ENCODE data around the gene ZNRF3.

ZNRF3 gene

GRCh38 chr22:28882878-28883656 is at the start of gene ZNRF3:
TSS of gene ZNRF3 (plus strand) at chr22:28883572. CDS start at chr22:28883767, 195 bp downstream.
- ChIA-PET CTCF (interaction anchor here (0.7 to 1.7 kb wide), 4 partner anchors 9 to 362 kb away, joined by 3 to 8 read pairs (median 3); no protein-coding TSS in a partner anchor), POLR2A (interaction anchor here (0.5 to 2.9 kb wide), 30 partner anchors 9 to 1775 kb away, joined by 3 to 22 read pairs (median 4); partner anchors contain the start of gene KREMEN1)
- no peaks in the 10 kb centered on the region for H3K36me3 ChIP-seq (ENCODE audit: control insufficient read depth in 2 of 2, insufficient read depth in 1 of 2, low read length in 2 of 2)
- peak within 1 kb of the TSS; percentile 77 for H3K4me3 ChIP-seq (ENCODE audit: low read depth, low read length)
- peaks cover 22% of the 10 kb centered on the region for H3K4me1 ChIP-seq (ENCODE audit: control insufficient read depth, insufficient read depth, low read length)
- no peaks in the 10 kb centered on the region for H3K9me3 ChIP-seq (ENCODE audit: control insufficient read depth, insufficient read depth, low read depth, low read length)
- H3K27ac ChIP-seq (ENCODE audit: extremely low read depth, low read depth, low read length) = peak within 1 kb of the TSS; percentile 63; the same call in 1 of the 2 replicates
- TF ChIP-seq ZNF404 (tag by site-specific recombination; IDR thresholded peaks at IDR 0.05) (no peak), INSM2 (tag by site-specific recombination; IDR thresholded peaks at IDR 0.05) (0 out of 2 replicates have a peak, but pooled peaks have one; percentile 41), IKZF3 (tag by site-specific recombination; IDR thresholded peaks at IDR 0.05) (peak; percentile 70), ZNF629 (tag by site-specific recombination; IDR thresholded peaks at IDR 0.05) (no peak), ZNF785 (tag by site-specific recombination; IDR thresholded peaks at IDR 0.05) (no peak), ZSCAN4 (tag by site-specific recombination; IDR thresholded peaks at IDR 0.05) (no peak), ZNF707 (tag by site-specific recombination; IDR thresholded peaks at IDR 0.05) (no peak), ZNF513 (tag by site-specific recombination; IDR thresholded peaks at IDR 0.05) (no peak), ZNF175 (tag by site-specific recombination; IDR thresholded peaks at IDR 0.05) (no peak), ZSCAN5A (tag by site-specific recombination; IDR thresholded peaks at IDR 0.05) (no peak), BCL11A (tag by site-specific recombination; IDR thresholded peaks at IDR 0.05; ENCODE audit: low read depth) (no peak), AEBP2 (tag by site-specific recombination; IDR thresholded peaks at IDR 0.05; ENCODE audit: borderline replicate concordance) (no peak), YY2 (tag by site-specific recombination; IDR thresholded peaks at IDR 0.05) (0 out of 2 replicates have a peak, but pooled peaks have one; percentile 44), ZNF292 (tag by site-specific recombination; IDR thresholded peaks at IDR 0.05; ENCODE audit: borderline replicate concordance, low read depth) (no peak), ZNF221 (tag by site-specific recombination; IDR thresholded peaks at IDR 0.05; ENCODE audit: borderline replicate concordance) (no peak), KLF9 (tag by site-specific recombination; IDR thresholded peaks at IDR 0.05; ENCODE audit: low read depth) (peak; percentile 75), KLF16 (tag by site-specific recombination; IDR thresholded peaks at IDR 0.05) (peak; percentile 85), ZNF155 (tag by site-specific recombination; IDR thresholded peaks at IDR 0.05) (no peak), ZNF501 (tag by site-specific recombination; IDR thresholded peaks at IDR 0.05) (0 out of 2 replicates have a peak, but pooled peaks have one; percentile 28), ZNF843 (tag by site-specific recombination; IDR thresholded peaks at IDR 0.05) (no peak), OSR2 (tag by site-specific recombination; IDR thresholded peaks at IDR 0.05) (no peak), ZNF132 (tag by site-specific recombination; IDR thresholded peaks at IDR 0.05; ENCODE audit: borderline replicate concordance) (no peak), HIC1 (tag by site-specific recombination; IDR thresholded peaks at IDR 0.05) (no peak), ZNF600 (tag by site-specific recombination; IDR thresholded peaks at IDR 0.05) (peak; percentile 32; the same call in 1 of the 2 replicates), ZNF639 (tag by site-specific recombination; IDR thresholded peaks at IDR 0.05) (peak; percentile 61; the same call in 1 of the 2 replicates)
